ENCODE measurements around the gene DMRTC1B. TPM values are rescaled to one million over a fixed set of nuclear protein-coding genes. Genes with fewer than 3 reads are reported as not detected.

The DMRTC1B gene
- total RNA-seq, 1 experiment from 2014 or later: not detected

Other genes with a start within 250 kb of the DMRTC1B start
- 23.3 and 47.9 TPM in 2 replicates for gene HDAC8, start 204.0 kb upstream of the DMRTC1B start, total RNA-seq (2014; rRNA removed; shearing (Covaris generic))
- gene PHKA1, start 62.6 kb upstream of the DMRTC1B start, total RNA-seq (2014; rRNA removed; shearing (Covaris generic)): 10.0 and 13.1 TPM in 2 replicates
- gene FAM236B, start 5.8 kb downstream of the DMRTC1B start, total RNA-seq (2014; rRNA removed; shearing (Covaris generic)): not detected in 2 replicates
- not detected in 2 replicates for gene FAM236D, start 31.3 kb downstream of the DMRTC1B start, total RNA-seq (2014; rRNA removed; shearing (Covaris generic))
- gene FAM236C, start 135.7 kb downstream of the DMRTC1B start, total RNA-seq (2014; rRNA removed; shearing (Covaris generic)): not detected in 2 replicates
- gene FAM236A, start 161.3 kb downstream of the DMRTC1B start, total RNA-seq (2014; rRNA removed; shearing (Covaris generic)): not detected in 2 replicates
- gene DMRTC1, start 166.9 kb downstream of the DMRTC1B start, total RNA-seq (2014; rRNA removed; shearing (Covaris generic)): not detected in 2 replicates
- gene PABPC1L2B, start 226.0 kb downstream of the DMRTC1B start, total RNA-seq (2014; rRNA removed; shearing (Covaris generic)): not detected in 2 replicates